Measurements from ENCODE around the gene CYTH1.
"Not testable (repeated sequence)": the region's sequence is repeated elsewhere in the genome, so short reads cannot be mapped to it uniquely, and the experiment has no call there.

Gene CYTH1

GRCh38 chr17:78680436-78680835, 101.6 kb downstream of the CYTH1 start:
- DNase-seq = no peak

- no peak for DNase-seq
Observed at GRCh38 chr17:78679495-78680395, 102.3 kb downstream of the CYTH1 start.

- no peak for DNase-seq
Observed at GRCh38 chr17:78678711-78679110, 103.4 kb downstream of the CYTH1 start.

GRCh38 chr17:78678222-78678557, 103.9 kb downstream of the CYTH1 start:
- DNase-seq = no peak

GRCh38 chr17:78677303-78678221, 104.5 kb downstream of the CYTH1 start:
- no peak for DNase-seq

- no peak for DNase-seq
Observed at GRCh38 chr17:78676412-78677302, 105.4 kb downstream of the CYTH1 start.

GRCh38 chr17:78675836-78676235, 106.2 kb downstream of the CYTH1 start:
- DNase-seq = no peak

GRCh38 chr17:78675316-78675616, 106.8 kb downstream of the CYTH1 start:
- no peak for DNase-seq

GRCh38 chr17:78674595-78675315, 107.3 kb downstream of the CYTH1 start:
- DNase-seq = no peak

GRCh38 chr17:78674156-78674555, 107.9 kb downstream of the CYTH1 start:
- DNase-seq = no peak

GRCh38 chr17:78673395-78673794, 108.7 kb downstream of the CYTH1 start:
- DNase-seq = no peak

GRCh38 chr17:78672871-78673371, 109.2 kb downstream of the CYTH1 start:
- DNase-seq = no peak

GRCh38 chr17:78672005-78672404, 110.1 kb downstream of the CYTH1 start:
- DNase-seq = no peak

- not testable (repeated sequence) for DNase-seq
Observed at GRCh38 chr17:78671726-78672001, 110.4 kb downstream of the CYTH1 start.

- DNase-seq = no peak
Observed at GRCh38 chr17:78670850-78671725, 111.0 kb downstream of the CYTH1 start.

- no peak for DNase-seq
Observed at GRCh38 chr17:78669975-78670518, 112.0 kb downstream of the CYTH1 start.

GRCh38 chr17:78669256-78669974, 112.7 kb downstream of the CYTH1 start:
- DNase-seq = no peak

- no peak for DNase-seq
Observed at GRCh38 chr17:78668847-78669246, 113.2 kb downstream of the CYTH1 start.

- no peak for DNase-seq
Observed at GRCh38 chr17:78667741-78668640, 114.1 kb downstream of the CYTH1 start.
